HL-60 (cell line): ENCODE data around the gene LRRC75B.

Source experiments
- CTCF ChIP-seq: IDR thresholded peaks from one replicate; pipeline ENCODE4 v1.5.1; 2011; ENCODE audit warnings: low read length, control low read depth, inconsistent platforms; ENCODE audit not compliant: insufficient read depth
- POLR2AphosphoS5 ChIP-seq: IDR thresholded peaks from 2 replicates; pipeline ENCODE4 v1.6.1; 2012; ENCODE audit warnings: low read depth
- REST ChIP-seq: IDR thresholded peaks from 2 replicates; pipeline ENCODE4 v1.6.1; 2012; ENCODE audit warnings: low read depth; ENCODE audit not compliant: insufficient replicate concordance

- TF ChIP-seq CTCF = no peak
- TF ChIP-seq POLR2AphosphoS5 = no peak; the same call in 1 of the 2 replicates
- no peak for TF ChIP-seq REST
Measured at GRCh38 chr22:24592851-24593558, at the start of gene LRRC75B.
